22Rv1 (cell line): ENCODE data around the gene ISOC2.

Experiments
- H3K27ac ChIP-seq: fragments of 450-650 bp; 2 replicates; pipeline ENCODE4 v1.5.1; 2017
- ZFX ChIP-seq: fragments of 450-650 bp; IDR thresholded peaks from 2 replicates; pipeline ENCODE4 v1.6.1; 2017; ENCODE audit warnings: antibody characterized with exemption, borderline replicate concordance
- TF ChIP-seq, protein P1 (sequence below): fragments of 450-650 bp; IDR thresholded peaks from 2 replicates; pipeline ENCODE4 v1.5.1; 2017; ENCODE audit warnings: mild to moderate bottlenecking

The ISOC2 gene

DNA sequence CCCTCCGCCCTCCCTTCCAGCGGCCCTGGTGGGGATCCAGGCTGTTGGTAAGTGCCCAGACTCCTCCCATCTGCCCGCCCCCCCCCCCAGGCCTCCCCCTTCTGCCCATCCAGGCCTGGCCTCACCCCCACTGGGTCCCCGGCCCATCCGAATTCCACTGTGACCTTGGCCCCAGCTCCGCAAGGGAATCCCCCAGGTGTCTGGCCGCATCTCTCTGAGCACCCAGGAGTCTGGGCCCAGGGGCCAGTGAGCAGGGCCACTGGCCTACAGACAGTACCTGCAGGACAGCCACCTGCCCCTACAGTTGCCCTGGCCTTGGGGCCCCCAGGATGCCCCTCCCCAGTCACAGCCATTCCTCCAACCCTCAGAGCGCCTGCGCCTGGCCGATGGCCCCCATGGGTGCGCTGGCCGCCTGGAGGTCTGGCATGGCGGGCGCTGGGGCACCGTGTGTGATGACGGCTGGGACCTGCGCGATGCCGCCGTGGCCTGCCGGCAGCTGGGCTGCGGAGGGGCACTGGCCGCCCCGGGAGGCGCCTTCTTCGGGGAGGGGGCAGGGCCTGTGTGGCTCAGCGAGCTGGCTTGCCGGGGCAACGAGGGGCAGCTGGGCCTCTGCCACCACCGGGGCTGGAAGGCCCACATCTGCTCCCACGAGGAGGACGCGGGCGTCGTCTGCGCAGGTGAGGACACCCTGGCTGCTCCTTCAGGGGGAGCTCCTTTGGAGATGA, 27.7 kb upstream of the ISOC2 start:
- no peak for TF ChIP-seq ZFX
- TF ChIP-seq, protein P1, sequence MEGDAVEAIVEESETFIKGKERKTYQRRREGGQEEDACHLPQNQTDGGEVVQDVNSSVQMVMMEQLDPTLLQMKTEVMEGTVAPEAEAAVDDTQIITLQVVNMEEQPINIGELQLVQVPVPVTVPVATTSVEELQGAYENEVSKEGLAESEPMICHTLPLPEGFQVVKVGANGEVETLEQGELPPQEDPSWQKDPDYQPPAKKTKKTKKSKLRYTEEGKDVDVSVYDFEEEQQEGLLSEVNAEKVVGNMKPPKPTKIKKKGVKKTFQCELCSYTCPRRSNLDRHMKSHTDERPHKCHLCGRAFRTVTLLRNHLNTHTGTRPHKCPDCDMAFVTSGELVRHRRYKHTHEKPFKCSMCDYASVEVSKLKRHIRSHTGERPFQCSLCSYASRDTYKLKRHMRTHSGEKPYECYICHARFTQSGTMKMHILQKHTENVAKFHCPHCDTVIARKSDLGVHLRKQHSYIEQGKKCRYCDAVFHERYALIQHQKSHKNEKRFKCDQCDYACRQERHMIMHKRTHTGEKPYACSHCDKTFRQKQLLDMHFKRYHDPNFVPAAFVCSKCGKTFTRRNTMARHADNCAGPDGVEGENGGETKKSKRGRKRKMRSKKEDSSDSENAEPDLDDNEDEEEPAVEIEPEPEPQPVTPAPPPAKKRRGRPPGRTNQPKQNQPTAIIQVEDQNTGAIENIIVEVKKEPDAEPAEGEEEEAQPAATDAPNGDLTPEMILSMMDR: no peak
- no peak overlapping the region for H3K27ac ChIP-seq

DNA sequence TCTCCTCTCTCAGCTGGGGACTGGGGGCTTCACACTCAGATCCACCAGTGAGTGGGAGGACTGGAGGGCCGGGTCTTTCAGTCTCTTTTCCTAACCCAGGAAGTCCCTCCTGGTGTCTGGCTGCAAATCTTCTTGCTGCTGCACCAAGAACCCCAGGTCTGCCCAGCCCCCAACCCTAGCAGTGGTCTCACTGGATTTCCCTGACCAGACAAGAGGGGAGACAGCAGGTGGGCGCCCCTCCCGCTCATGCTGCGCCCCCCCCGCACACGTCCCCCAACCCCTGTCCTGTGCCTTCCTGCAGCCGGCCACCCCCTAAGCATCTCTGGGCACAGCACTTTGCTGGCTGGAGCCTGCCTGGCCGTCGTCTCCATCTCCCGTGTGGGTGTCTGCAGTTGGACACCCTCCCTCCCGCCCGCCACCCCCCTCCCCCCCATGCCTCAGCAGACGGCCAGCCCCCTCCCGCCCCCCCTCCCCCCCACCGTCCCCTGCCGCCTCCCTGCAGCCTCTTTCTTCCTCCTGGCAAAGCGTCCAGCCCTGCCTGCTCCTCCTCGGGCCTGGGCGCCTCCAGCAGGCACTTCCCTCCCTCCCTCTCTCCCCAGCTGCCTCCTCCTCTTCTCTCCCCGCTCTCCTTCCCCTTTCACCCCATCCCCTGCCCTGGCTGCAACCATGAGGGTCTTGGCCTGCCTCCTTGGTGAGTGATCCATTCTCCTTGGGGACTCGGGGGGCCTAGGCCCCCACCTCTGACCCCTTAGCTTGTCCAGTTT, 26.7 kb upstream of the ISOC2 start, which contains the start of gene SSC5D:
Gene SSC5D (plus strand): TSS at position 513 of the 764 bp plus-strand sequence. CDS start 154 bp downstream, at position 667.
- peak within 1 kb of the TSS; percentile 82 for H3K27ac ChIP-seq

DNA sequence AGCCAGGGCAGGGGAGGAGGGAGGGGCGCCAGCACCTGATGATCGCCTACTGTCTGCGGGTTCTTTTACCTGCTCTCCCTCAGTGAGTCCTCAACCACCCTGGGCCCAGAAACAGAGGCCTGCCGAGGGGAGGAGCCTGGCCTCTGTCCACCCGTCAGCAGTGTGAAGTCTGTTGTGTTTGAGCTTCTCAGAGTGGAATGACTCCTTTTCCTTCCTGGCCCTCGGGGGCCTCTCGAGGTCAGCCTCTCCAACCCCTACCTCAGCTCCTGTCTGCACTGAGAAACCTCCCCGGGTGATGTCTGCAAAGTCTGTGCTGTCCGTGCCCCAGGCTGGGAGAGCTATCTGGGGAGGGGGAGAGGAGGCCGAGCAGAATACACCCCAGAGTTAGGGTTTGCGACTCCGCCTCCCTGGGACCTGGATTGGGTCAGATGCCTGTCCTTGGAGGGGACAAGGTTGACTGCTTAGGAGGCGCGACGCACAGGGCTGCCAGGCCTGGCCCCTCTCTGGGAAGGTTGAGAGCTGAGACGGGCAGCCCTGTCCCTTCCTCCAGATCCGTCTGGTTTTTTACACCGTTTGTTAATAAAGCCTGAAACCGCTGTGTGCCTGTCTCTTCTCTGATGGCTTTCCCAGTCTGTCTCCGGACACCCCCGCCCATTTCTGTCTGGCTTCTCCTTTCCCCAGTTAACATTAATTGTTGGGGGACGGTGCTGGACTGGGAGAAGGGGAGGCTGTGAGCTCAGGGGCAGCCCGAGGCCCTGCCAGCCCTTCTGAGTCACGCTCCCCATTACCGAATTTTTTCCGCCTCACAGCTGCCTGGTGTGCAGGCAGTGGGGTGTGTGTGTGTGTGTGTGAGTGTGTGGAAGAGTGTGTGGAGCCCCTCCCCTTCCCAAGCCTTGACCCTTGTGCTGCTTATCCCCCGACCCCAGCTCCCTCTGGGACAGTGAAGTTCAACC, 25.8 kb upstream of the ISOC2 start:
- TF ChIP-seq, protein P1: no peak
- no peak for TF ChIP-seq ZFX
- H3K27ac ChIP-seq: peak overlapping the region; percentile 82

More for the DNA sequence above, 26.7 kb upstream of the ISOC2 start, which contains the start of gene SSC5D:
- TF ChIP-seq, protein P1: no peak
- no peak for TF ChIP-seq ZFX

DNA sequence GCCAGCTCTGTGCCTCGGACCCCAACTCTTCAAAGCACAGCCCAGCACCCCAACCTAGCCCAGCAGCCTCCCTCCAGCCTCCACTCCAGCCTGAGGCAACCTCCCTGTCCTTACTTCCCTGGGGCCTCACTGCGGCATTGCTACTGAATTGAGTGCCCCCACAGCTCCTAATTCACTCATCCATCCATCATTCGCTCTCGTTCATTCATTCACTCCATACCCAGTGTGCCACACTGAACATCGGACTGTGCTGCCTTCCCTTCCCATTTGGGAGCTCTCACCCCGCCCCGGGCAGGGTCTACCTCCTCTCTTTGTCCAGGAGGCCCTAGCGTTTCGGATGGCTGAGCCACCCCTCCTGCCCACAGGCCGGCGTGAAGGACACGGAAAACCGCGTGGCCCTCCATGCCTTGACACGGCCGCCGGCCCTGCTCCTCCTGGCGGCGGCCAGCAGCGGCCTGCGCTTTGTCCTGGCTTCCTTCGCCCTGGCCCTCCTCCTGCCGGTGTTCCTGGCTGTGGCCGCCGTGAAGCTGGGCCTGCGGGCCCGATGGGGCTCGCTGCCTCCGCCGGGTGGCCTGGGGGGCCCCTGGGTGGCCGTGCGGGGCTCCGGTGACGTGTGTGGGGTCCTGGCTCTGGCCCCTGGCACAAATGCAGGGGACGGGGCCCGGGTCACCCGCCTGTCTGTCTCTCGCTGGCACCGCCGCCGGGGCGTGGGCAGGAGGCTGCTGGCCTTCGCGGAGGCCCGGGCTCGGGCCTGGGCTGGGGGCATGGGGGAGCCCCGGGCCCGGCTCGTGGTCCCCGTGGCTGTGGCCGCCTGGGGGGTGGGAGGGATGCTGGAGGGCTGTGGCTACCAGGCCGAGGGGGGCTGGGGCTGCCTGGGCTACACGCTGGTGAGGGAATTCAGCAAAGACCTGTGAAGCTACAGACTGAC, 24.9 kb upstream of the ISOC2 start:
- no peak for TF ChIP-seq ZFX
- TF ChIP-seq, protein P1: no peak
- H3K27ac ChIP-seq: peak overlapping the region; percentile 82

DNA sequence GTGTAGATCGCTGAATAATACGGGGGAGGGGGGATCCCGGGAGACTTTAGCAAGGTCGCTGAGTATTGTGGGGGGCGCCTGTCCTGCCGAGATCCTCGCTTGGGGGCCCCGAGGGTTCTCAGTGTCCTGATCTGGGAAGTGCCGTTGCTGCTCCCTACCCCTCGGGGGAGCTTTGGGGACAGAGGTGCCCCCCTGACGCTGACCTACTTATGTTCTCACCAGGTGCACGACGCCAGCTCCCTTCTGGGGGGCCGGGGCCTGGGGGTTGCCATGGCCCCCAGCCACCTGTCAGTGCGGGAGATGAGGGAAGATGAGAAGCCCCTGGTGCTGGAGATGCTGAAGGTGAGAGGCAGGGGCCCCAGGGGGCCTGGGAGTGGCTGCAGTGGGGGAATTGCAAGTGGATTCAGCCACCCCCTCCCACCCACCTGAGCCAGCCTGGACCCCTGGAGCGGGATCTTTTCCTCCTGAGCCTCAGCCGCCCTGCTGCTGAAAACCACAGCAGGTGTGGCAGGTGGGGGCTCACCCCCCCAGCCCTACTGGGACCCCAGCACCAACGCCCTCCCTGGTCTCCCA, 24.1 kb upstream of the ISOC2 start:
- H3K27ac ChIP-seq: peak overlapping the region; percentile 82
- no peak for TF ChIP-seq ZFX
- TF ChIP-seq, protein P1: no peak
